CD8-positive, alpha-beta memory T cell (primary cell): Measurements from ENCODE around the gene SMARCD2. TPM values are rescaled to one million over a fixed set of nuclear protein-coding genes. Genes with fewer than 3 reads are reported as not detected.

Source experiments
- CTCF ChIA-PET: fragments of 350-600 bp; sonication (Branson Sonifier 250); formaldehyde crosslinking; loops from one replicate; lab custom pipeline; 2021; ENCODE audit warnings: antibody characterized with exemption; lab: Charles Lee
- POLR2A ChIA-PET: fragments of 350-600 bp; sonication (Branson Sonifier 250); formaldehyde crosslinking; loops from one replicate; lab custom pipeline; 2021; ENCODE audit warnings: antibody characterized with exemption; lab: Charles Lee
- DNase-seq, 5 donors: peaks; one replicate each; pipeline versions ENCODE4 v3.0.0 to v3.0.0-alpha.2; 2020 to 2022; ENCODE audit warnings: mixed read lengths in 1 of 5
- H3K27ac ChIP-seq: one replicate; pipeline ENCODE4 v1.7.0; 2013; ENCODE audit warnings: low read depth, mild to moderate bottlenecking, low read length, moderate library complexity
- H3K27me3 ChIP-seq: 2 replicates; pipeline ENCODE4 v1.7.0; 2013; ENCODE audit warnings: low read length, mild to moderate bottlenecking; ENCODE audit not compliant: insufficient read depth, poor library complexity, severe bottlenecking
- H3K36me3 ChIP-seq: 2 replicates; pipeline ENCODE4 v1.7.0; 2013; ENCODE audit warnings: mild to moderate bottlenecking, low read length, moderate library complexity; ENCODE audit not compliant: insufficient read depth
- H3K4me1 ChIP-seq: 2 replicates; pipeline ENCODE4 v1.7.0; 2013; ENCODE audit warnings: mild to moderate bottlenecking, low read length, moderate library complexity; ENCODE audit not compliant: insufficient read depth
- H3K4me3 ChIP-seq: 2 replicates; pipeline ENCODE4 v1.7.0; 2013; ENCODE audit warnings: mild to moderate bottlenecking, low read length
- H3K9me3 ChIP-seq: 2 replicates; pipeline ENCODE4 v1.7.0; 2013; ENCODE audit warnings: mild to moderate bottlenecking, low read length
- H3K27ac Mint-ChIP-seq, 8 donors: one replicate each; pipeline ENCODE4 v1.8.0; 2020 to 2021; ENCODE audit warnings: mixed read lengths in 8 of 8, mild to moderate bottlenecking in 6 of 8, inconsistent platforms in 3 of 8, moderate library complexity in 3 of 8
- H3K27me3 Mint-ChIP-seq, 2 donors: one replicate each; pipeline ENCODE4 v1.8.0; 2020 to 2021; ENCODE audit warnings: mixed read lengths in 2 of 2, mild to moderate bottlenecking in 1 of 2, moderate library complexity in 1 of 2
- H3K36me3 Mint-ChIP-seq, 3 donors: one replicate each; pipeline ENCODE4 v1.8.0; 2020 to 2021; ENCODE audit warnings: mixed read lengths in 3 of 3, inconsistent platforms in 1 of 3, mild to moderate bottlenecking in 1 of 3
- H3K4me1 Mint-ChIP-seq, 3 donors: one replicate each; pipeline ENCODE4 v1.8.0; 2020 to 2021; ENCODE audit warnings: mixed read lengths in 3 of 3, inconsistent platforms in 1 of 3, mild to moderate bottlenecking in 1 of 3
- H3K4me3 Mint-ChIP-seq, 7 donors: one replicate each; pipeline ENCODE4 v1.8.0; 2020 to 2021; ENCODE audit warnings: mixed read lengths in 7 of 7, mild to moderate bottlenecking in 6 of 7, moderate library complexity in 4 of 7, inconsistent platforms in 2 of 7
- H3K9me3 Mint-ChIP-seq, 5 donors: one replicate each; pipeline ENCODE4 v1.8.0; 2020 to 2022; ENCODE audit warnings: mixed read lengths in 5 of 5, mild to moderate bottlenecking in 3 of 5, moderate library complexity in 2 of 5, inconsistent platforms in 1 of 5
- polyA plus RNA-seq: library from polyadenylated mRNA; unstranded; fragments of 300-500 nt; fragmentation: Illumina TruSeq; gene quantifications from one replicate; pipeline ENCODE4 v1.2.3, GENCODE V29; 2021
- total RNA-seq, 2 experiments: library from RNA; stranded (reverse); gene quantifications; one replicate each; pipeline ENCODE4 v1.2.3, GENCODE V29; 2021

Gene SMARCD2
- total and polyA plus RNA-seq, 3 experiments from 2014 or later, result 96.8 to 121 (median 107) TPM

GRCh38 chr17:63830904-63831491 is 11.5 kb downstream of the SMARCD2 start:
- H3K27ac ChIP-seq, result no peak overlapping the region
- Mint-ChIP-seq H3K4me1 (peaks cover 68 to 75% (median 74%) of the 10 kb centered on the region in 3 donors), H3K36me3 (peaks cover 12 to 90% (median 21%) of the 10 kb centered on the region in 3 donors), H3K27me3 (peaks cover 0 to 3% of the 10 kb centered on the region in 2 donors), H3K27ac (peak overlapping the region; percentile 10 to 98 (median 66)), H3K9me3 (no peaks in the 10 kb centered on the region), H3K4me3 (peak overlapping the region in 5 of 7 donors; percentile 45 to 66 (median 58))
- no peak for DNase-seq
- H3K9me3 ChIP-seq, result no peaks in the 10 kb centered on the region
- H3K36me3 ChIP-seq, result peaks cover 56% of the 10 kb centered on the region
- ChIA-PET POLR2A (interaction anchor here (1.7 to 7.8 kb wide), 2 partner anchors 10 to 58 kb away, joined by 6 to 73 read pairs; partner anchors contain the start of genes CCDC47, DDX42 and SMARCD2), CTCF (interaction anchor here (4.8 to 6.1 kb wide), 3 partner anchors 10 to 133 kb away, joined by 19 to 48 read pairs (median 37); partner anchors contain the start of gene SMARCD2)
- H3K27me3 ChIP-seq, result no peaks in the 10 kb centered on the region
- H3K4me1 ChIP-seq, result peaks cover 61% of the 10 kb centered on the region
- no peak overlapping the region for H3K4me3 ChIP-seq

- Mint-ChIP-seq H3K4me3 (peak overlapping the region in 6 of 7 donors; percentile 21 to 58 (median 31)), H3K27ac (peak overlapping the region in 7 of 8 donors; percentile 28 to 98 (median 78)), H3K27me3 (peaks cover 0 to 3% of the 10 kb centered on the region in 2 donors), H3K9me3 (no peaks in the 10 kb centered on the region), H3K4me1 (peaks cover 70 to 79% (median 78%) of the 10 kb centered on the region in 3 donors), H3K36me3 (peaks cover 15 to 89% (median 20%) of the 10 kb centered on the region in 3 donors)
- Histone ChIP-seq H3K4me1 (peaks cover 66% of the 10 kb centered on the region), H3K27me3 (no peaks in the 10 kb centered on the region), H3K9me3 (no peaks in the 10 kb centered on the region), H3K4me3 (no peak overlapping the region), H3K27ac (no peak overlapping the region), H3K36me3 (peaks cover 60% of the 10 kb centered on the region)
- CTCF ChIA-PET, result interaction anchor here (4.8 to 6.1 kb wide), 3 partner anchors 10 to 132 kb away, joined by 19 to 48 read pairs (median 37); partner anchors contain the start of gene SMARCD2
- no peak for DNase-seq
- POLR2A ChIA-PET, result interaction anchor here (1.1 to 7.8 kb wide), 3 partner anchors 11 to 135 kb away, joined by 3 to 73 read pairs (median 6); partner anchors contain the start of genes CCDC47, DDX42 and SMARCD2
Measured at GRCh38 chr17:63830278-63830677, 12.2 kb downstream of the SMARCD2 start.

DNA sequence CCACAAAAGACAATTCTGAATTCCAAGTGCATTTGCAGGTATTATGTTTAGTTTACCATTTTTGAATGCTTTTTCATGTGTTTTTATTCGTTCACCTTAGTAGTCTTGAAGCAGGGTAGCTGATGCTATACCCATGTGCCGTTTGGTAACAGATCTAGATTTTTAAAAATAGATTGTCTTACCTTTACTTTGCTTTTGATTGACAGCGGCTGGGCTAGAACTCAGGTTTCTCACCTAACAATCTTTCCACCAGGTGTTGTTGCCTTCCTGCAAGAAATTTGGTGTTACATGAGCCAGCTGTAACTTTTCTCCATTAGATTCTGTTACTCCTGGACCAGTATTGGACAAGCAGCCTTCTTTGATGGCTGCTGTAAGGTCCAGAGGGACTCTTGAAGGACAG is 13.5 kb downstream of the SMARCD2 start:
- no peak overlapping the region for H3K27ac ChIP-seq
- ChIA-PET POLR2A (interaction anchor here (7.8 kb wide), 1 partner anchor 12 kb away, joined by 73 read pairs; the partner anchor contains the start of gene SMARCD2), CTCF (interaction anchor here (1.0 to 6.1 kb wide), 3 partner anchors 12 to 47 kb away, joined by 3 to 48 read pairs (median 37); partner anchors contain the start of gene SMARCD2)
- H3K9me3 Mint-ChIP-seq, result no peaks in the 10 kb centered on the region
- H3K27ac Mint-ChIP-seq, result peak overlapping the region in 6 of 8 donors; percentile 35 to 98 (median 60)
- H3K36me3 ChIP-seq, result peaks cover 66% of the 10 kb centered on the region
- no peaks in the 10 kb centered on the region for H3K9me3 ChIP-seq
- H3K27me3 Mint-ChIP-seq, result peaks cover 0 to 2% of the 10 kb centered on the region in 2 donors
- peak overlapping the region; percentile 94 for H3K4me3 ChIP-seq
- peaks cover 58% of the 10 kb centered on the region for H3K4me1 ChIP-seq
- peak overlapping the region in 5 of 7 donors; percentile 14 to 97 (median 50) for H3K4me3 Mint-ChIP-seq
- H3K27me3 ChIP-seq, result no peaks in the 10 kb centered on the region
- peaks cover 22 to 89% (median 24%) of the 10 kb centered on the region in 3 donors for H3K36me3 Mint-ChIP-seq
- DNase-seq, result no peak
- H3K4me1 Mint-ChIP-seq, result peaks cover 68 to 80% (median 75%) of the 10 kb centered on the region in 3 donors

DNA sequence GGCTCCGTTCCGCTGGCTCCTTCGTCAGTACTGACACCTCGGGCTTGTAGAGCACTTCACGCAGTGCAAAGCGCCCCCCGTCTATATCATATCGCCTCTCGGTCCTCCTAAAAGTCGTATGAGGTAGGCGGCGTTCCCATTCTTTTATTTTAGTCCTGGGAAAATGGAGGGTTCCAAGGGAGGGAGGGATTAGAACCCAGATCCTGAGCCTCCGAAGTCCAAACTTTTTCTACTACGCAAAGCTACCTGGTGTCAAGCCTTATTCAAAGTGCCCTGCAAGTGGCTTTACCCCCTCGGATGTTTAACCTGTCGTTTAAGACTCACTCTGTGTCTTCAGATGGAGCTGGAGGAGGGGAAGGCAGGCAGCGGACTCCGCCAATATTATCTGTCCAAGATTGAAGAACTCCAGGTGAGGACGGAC is 14.7 kb downstream of the SMARCD2 start:
- Mint-ChIP-seq H3K4me3 (peak overlapping the region; percentile 95 to 100 (median 97)), H3K36me3 (peaks cover 24 to 87% (median 24%) of the 10 kb centered on the region in 3 donors), H3K4me1 (peaks cover 70 to 88% (median 75%) of the 10 kb centered on the region in 3 donors), H3K9me3 (no peaks in the 10 kb centered on the region), H3K27ac (peak overlapping the region; percentile 97 to 100 (median 99)), H3K27me3 (peaks cover 0 to 2% of the 10 kb centered on the region in 2 donors)
- ChIA-PET CTCF (interaction anchor here (1.0 to 6.1 kb wide), 3 partner anchors 13 to 46 kb away, joined by 3 to 48 read pairs (median 37); partner anchors contain the start of gene SMARCD2), POLR2A (interaction anchor here (0.8 to 7.8 kb wide), 4 partner anchors 14 to 129 kb away, joined by 3 to 73 read pairs (median 15); partner anchors contain the start of genes CCDC47, DDX42 and SMARCD2)
- H3K36me3 ChIP-seq, result peaks cover 63% of the 10 kb centered on the region
- H3K27me3 ChIP-seq, result no peaks in the 10 kb centered on the region
- H3K4me3 ChIP-seq, result peak overlapping the region; percentile 94
- peak overlapping the region; percentile 78 for H3K27ac ChIP-seq
- no peaks in the 10 kb centered on the region for H3K9me3 ChIP-seq
- H3K4me1 ChIP-seq, result peaks cover 58% of the 10 kb centered on the region
- DNase-seq, result no peak

DNA sequence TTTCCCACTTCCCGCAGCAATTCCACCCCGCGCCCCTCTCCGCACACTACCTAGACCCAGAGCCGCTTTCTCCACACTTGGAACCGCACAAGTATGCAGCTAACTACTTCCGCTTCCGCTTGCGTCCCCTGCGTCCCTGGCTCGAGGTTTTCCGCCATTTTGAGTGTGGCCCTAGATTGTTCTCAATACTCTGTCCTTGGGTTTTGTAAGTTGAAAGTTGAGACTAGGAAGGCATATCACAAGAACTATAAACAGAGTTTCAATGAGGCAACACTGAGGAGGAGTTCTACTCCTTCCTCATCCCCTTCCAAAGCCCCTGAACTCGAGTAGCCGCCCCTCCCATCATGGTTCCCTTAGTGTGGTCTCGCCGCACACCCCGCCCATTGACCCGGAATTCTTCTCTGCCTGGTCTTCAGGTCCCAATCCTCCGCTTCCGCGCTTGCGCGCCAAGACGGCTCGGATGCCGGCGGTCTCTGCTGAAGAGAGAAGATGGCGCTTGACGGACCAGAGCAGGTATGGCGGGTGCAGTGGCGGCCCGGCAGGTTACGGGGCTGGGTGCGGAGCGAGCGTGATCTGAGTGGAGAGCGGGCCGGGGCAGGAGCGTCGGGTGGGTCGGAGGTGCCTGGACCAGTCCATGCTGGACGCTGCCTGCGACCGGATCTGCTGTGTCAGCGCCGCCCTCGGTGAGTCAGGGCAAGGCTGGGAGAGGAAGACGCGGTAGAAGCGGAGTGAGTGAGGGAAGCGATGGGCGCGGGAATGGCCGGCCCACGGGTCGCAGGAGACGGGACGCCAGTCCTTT is 15.3 kb downstream of the SMARCD2 start, which contains the start of the genes FTSJ3 and PSMC5:
Gene FTSJ3, minus strand, starts transcription at position 662 of the 799 bp plus-strand sequence. CDS start 761 bp downstream, outside the sequence.
Gene PSMC5, plus strand, starts transcription at position 430 of the 799 bp plus-strand sequence. Its CDS starts 60 bp downstream, at position 490.
- H3K4me1 Mint-ChIP-seq, result peaks cover 69 to 89% (median 72%) of the 10 kb centered on the region in 3 donors
- Histone ChIP-seq H3K27me3 (no peaks in the 10 kb centered on the region), H3K4me3 (peak within 1 kb of the TSS; percentile 94), H3K9me3 (no peaks in the 10 kb centered on the region), H3K4me1 (peaks cover 56% of the 10 kb centered on the region), H3K27ac (peak within 1 kb of the TSS; percentile 78), H3K36me3 (peaks cover 65% of the 10 kb centered on the region)
- peaks cover 0 to 2% of the 10 kb centered on the region in 2 donors for H3K27me3 Mint-ChIP-seq
- H3K9me3 Mint-ChIP-seq, result no peaks in the 10 kb centered on the region
- ChIA-PET CTCF (interaction anchor here (1.3 to 6.1 kb wide), 3 partner anchors 13 to 32 kb away, joined by 3 to 48 read pairs (median 37); partner anchors contain the start of gene SMARCD2), POLR2A (interaction anchor here (0.7 to 7.8 kb wide), 5 partner anchors 11 to 127 kb away, joined by 3 to 73 read pairs (median 3); partner anchors contain the start of genes CCDC47, DDX42, LIMD2 and SMARCD2)
- H3K4me3 Mint-ChIP-seq, result peak within 1 kb of the TSS; percentile 95 to 100 (median 97)
- peaks cover 24 to 87% (median 24%) of the 10 kb centered on the region in 3 donors for H3K36me3 Mint-ChIP-seq
- peak; percentile 92 to 98 (median 95) for DNase-seq
- H3K27ac Mint-ChIP-seq, result peak within 1 kb of the TSS; percentile 97 to 100 (median 99)

- peaks cover 24 to 87% (median 29%) of the 10 kb centered on the region in 3 donors for H3K36me3 Mint-ChIP-seq
- H3K9me3 Mint-ChIP-seq, result no peaks in the 10 kb centered on the region
- peaks cover 0 to 2% of the 10 kb centered on the region in 2 donors for H3K27me3 Mint-ChIP-seq
- peaks cover 62 to 88% (median 70%) of the 10 kb centered on the region in 3 donors for H3K4me1 Mint-ChIP-seq
- peak overlapping the region; percentile 95 to 100 (median 97) for H3K4me3 Mint-ChIP-seq
- peak overlapping the region; percentile 94 for H3K4me3 ChIP-seq
- H3K9me3 ChIP-seq, result no peaks in the 10 kb centered on the region
- H3K4me1 ChIP-seq, result peaks cover 49% of the 10 kb centered on the region
- POLR2A ChIA-PET, result interaction anchor here (0.7 to 7.8 kb wide), 4 partner anchors 10 to 126 kb away, joined by 3 to 73 read pairs (median 14); partner anchors contain the start of genes CCDC47, DDX42, LIMD2 and SMARCD2
- DNase-seq, result no peak
- H3K36me3 ChIP-seq, result peaks cover 65% of the 10 kb centered on the region
- CTCF ChIA-PET, result interaction anchor here (1.3 to 6.1 kb wide), 3 partner anchors 14 to 33 kb away, joined by 3 to 48 read pairs (median 37); partner anchors contain the start of gene SMARCD2
- H3K27ac Mint-ChIP-seq, result peak overlapping the region; percentile 97 to 100 (median 99)
- no peaks in the 10 kb centered on the region for H3K27me3 ChIP-seq
- H3K27ac ChIP-seq, result peak overlapping the region; percentile 78
Measured at GRCh38 chr17:63826468-63827001, 15.9 kb downstream of the SMARCD2 start.
